Spleen (tissue), 11 donors: ENCODE results near the gene DUSP18. TPM values are rescaled to one million over a fixed set of nuclear protein-coding genes. Genes with fewer than 3 reads are reported as not detected.

ENCODE experiments used
- DNase-seq: peaks from one replicate; pipeline ENCODE4 v3.0.0-alpha.2; 2020
- H3K27ac ChIP-seq, 8 donors: fragments of 200-600 bp; sonication (generic) in 7 of 8; 1 replicate in 4 of 8; 2 replicates in 4 of 8; pipeline versions ENCODE4 v1.5.0 to v1.8.0; 2016 to 2021; ENCODE audit warnings: inconsistent platforms in 4 of 8, mild to moderate bottlenecking in 4 of 8, moderate library complexity in 1 of 8
- H3K27me3 ChIP-seq, 7 donors: fragments of 200-600 bp; sonication (generic) in 6 of 7; replicated peaks in 1 of 7; 1 replicate in 4 of 7; 2 replicates in 3 of 7; pipeline versions ENCODE4 v1.5.0 to v1.8.0; 2016 to 2021; ENCODE audit warnings: inconsistent platforms in 3 of 7, mild to moderate bottlenecking in 1 of 7
- H3K36me3 ChIP-seq, 6 donors: fragments of 200-600 bp; sonication (generic) in 5 of 6; 1 replicate in 4 of 6; 2 replicates in 2 of 6; pipeline versions ENCODE4 v1.5.0 to v1.8.0; 2016 to 2021; ENCODE audit warnings: inconsistent platforms in 2 of 6
- H3K4me1 ChIP-seq, 6 donors: fragments of 200-600 bp; sonication (generic) in 5 of 6; 1 replicate in 3 of 6; 2 replicates in 3 of 6; pipeline versions ENCODE4 v1.5.0 to v1.8.0; 2016 to 2021; ENCODE audit warnings: inconsistent platforms in 3 of 6
- H3K4me3 ChIP-seq, 8 donors: fragments of 200-600 bp; sonication (generic) in 7 of 8; 1 replicate in 4 of 8; 2 replicates in 4 of 8; pipeline versions ENCODE4 v1.5.0 to v1.8.0; 2016 to 2021; ENCODE audit warnings: inconsistent platforms in 4 of 8, mild to moderate bottlenecking in 4 of 8, moderate library complexity in 2 of 8
- H3K9me3 ChIP-seq, 8 donors: fragments of 200-600 bp; sonication (generic) in 7 of 8; 1 replicate in 4 of 8; 2 replicates in 4 of 8; pipeline versions ENCODE4 v1.5.0 to v1.8.0; 2016 to 2021; ENCODE audit warnings: inconsistent platforms in 4 of 8
- POLR2A ChIP-seq, 3 donors: fragments of 450-650 bp; IDR thresholded peaks; one replicate each; pipeline ENCODE4 v1.5.1; 2017; ENCODE audit warnings: antibody characterized with exemption in 3 of 3, mild to moderate bottlenecking in 1 of 3
- POLR2AphosphoS5 ChIP-seq, 3 donors: sonication (generic); formaldehyde crosslinking; IDR thresholded peaks; one replicate each; pipeline ENCODE4 v1.5.1; 2017; ENCODE audit warnings: antibody characterized with exemption in 3 of 3
- WGBS, 5 donors: extraction: QIAGEN DNeasy Blood & Tissue Kit in 3 of 5; methylation state at CpG; one replicate each; pipeline versions ENCODE4 v1.1.5 to v1.1.7; 2013 to 2018; 5-methylcytosine and 5-hydroxymethylcytosine counted together
- intact Hi-C: fragments of 100-400 bp; cut with DNase I; formaldehyde crosslinking; loops from one replicate; pipeline ENCODE4 v1.15.0; 2023; ENCODE audit warnings: low total_unique reads
- polyA plus RNA-seq, 3 donors: library from polyadenylated mRNA; stranded (reverse); fragments of 200-250 nt; gene quantifications; one replicate each; pipeline ENCODE4 v1.2.1, GENCODE V29; 2013
- total RNA-seq, 7 donors: library from RNA; depleted of rRNA in 3 of 7; stranded (reverse); fragments of >200 nt in 3 of 7; fragmentation: NEBNext Ultra II Directional in 4 of 7; extraction: Animal tissue kit (Norgen Biotek cat#: 25700) in 4 of 7; gene quantifications; one replicate each; pipeline versions ENCODE4 v1.1.0 to v1.2.1, GENCODE V29; 2016 to 2021
- TF ChIP-seq, protein P1 (sequence below), 11 experiments: fragments of 200-600 bp in 7 of 11; fragments of 450-650 bp in 4 of 11; sonication (generic) in 4 of 11; IDR thresholded peaks in 8 of 11; conservative IDR thresholded peaks in 3 of 11; 1 replicate in 7 of 11; 2 replicates in 4 of 11; pipeline versions ENCODE4 v1.4.0 to v1.8.0; 2016 to 2021; ENCODE audit warnings: antibody characterized with exemption in 11 of 11, inconsistent platforms in 4 of 11, mild to moderate bottlenecking in 1 of 11
- donor health status: healthy with polysubstance abuse.
- donor health status: DM: no; HTN: no; CAD: no; lungs with moderate emphysema.
- donor health status: DM: no; HTN: no; CAD: no.
- donor health status: Bipolar disorder and iron deficiency.
- donor health status: healthy.
- donor health status: DM: no; HTN: no; CAD: no.
- donor health status: DM: yes; HTN: yes; CAD: no.

The DUSP18 gene
- total and polyA plus RNA-seq, 10 donors, result 1.5 to 16.3 (median 10.5) TPM

DNA sequence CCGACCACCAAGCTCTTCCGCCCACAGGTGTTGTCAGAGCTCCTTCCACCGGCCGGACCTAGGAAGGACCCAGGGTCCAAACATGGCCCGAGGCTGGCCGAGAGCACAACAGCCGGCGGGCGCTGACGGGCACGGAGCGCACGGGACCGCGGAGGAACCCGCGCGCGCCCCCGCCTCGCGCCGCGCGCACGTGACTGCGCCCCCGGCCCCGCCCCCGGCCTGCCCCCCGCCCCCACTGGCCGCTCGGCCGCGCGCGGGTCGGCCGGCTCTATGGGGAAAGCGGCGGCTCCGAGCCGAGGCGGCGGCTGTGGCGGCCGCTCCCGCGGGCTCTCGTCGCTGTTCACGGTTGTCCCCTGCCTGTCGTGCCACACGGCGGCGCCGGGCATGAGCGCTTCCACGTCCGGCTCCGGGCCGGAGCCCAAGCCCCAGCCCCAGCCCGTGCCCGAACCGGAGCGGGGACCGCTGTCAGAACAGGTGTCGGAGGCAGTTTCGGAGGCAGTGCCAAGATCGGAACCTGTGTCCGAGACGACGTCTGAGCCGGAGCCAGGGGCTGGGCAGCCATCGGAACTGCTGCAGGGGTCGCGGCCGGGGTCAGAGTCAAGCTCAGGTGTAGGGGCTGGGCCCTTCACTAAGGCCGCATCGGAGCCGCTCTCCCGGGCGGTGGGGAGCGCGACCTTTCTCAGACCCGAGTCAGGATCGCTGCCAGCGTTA lies 27.1 kb upstream of the DUSP18 start, which contains the start of gene OSBP2:
Gene OSBP2 (plus strand): TSS at position 235 of the 711 bp plus-strand sequence. CDS start 36 bp downstream, at position 271.
- peak within 1 kb of the TSS; percentile 55 to 84 (median 64) for H3K4me3 ChIP-seq
- intact Hi-C loops, result no loop called here
- H3K36me3 ChIP-seq, result no peaks in the 10 kb centered on the region
- DNase-seq, result peak; percentile 84
- H3K9me3 ChIP-seq, result no peaks in the 10 kb centered on the region
- WGBS, 5 donors, result 0 to 9% (median 6%) methylated on average over 5 to 87 of the region's 88 CpGs
- peak within 1 kb of the TSS in 7 of 8 donors; percentile 61 to 82 (median 70) for H3K27ac ChIP-seq
- H3K27me3 ChIP-seq, result peaks cover 0 to 33% (median 0%) of the 10 kb centered on the region in 7 donors
- peaks cover 0 to 23% (median 18%) of the 10 kb centered on the region in 6 donors for H3K4me1 ChIP-seq
- TF ChIP-seq POLR2AphosphoS5 (IDR thresholded peaks at IDR 0.05), result peak in 2 of 3 donors; percentile 6 to 42
- no peak for TF ChIP-seq POLR2A (IDR thresholded peaks at IDR 0.05)
- TF ChIP-seq, protein P1, sequence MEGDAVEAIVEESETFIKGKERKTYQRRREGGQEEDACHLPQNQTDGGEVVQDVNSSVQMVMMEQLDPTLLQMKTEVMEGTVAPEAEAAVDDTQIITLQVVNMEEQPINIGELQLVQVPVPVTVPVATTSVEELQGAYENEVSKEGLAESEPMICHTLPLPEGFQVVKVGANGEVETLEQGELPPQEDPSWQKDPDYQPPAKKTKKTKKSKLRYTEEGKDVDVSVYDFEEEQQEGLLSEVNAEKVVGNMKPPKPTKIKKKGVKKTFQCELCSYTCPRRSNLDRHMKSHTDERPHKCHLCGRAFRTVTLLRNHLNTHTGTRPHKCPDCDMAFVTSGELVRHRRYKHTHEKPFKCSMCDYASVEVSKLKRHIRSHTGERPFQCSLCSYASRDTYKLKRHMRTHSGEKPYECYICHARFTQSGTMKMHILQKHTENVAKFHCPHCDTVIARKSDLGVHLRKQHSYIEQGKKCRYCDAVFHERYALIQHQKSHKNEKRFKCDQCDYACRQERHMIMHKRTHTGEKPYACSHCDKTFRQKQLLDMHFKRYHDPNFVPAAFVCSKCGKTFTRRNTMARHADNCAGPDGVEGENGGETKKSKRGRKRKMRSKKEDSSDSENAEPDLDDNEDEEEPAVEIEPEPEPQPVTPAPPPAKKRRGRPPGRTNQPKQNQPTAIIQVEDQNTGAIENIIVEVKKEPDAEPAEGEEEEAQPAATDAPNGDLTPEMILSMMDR (IDR thresholded peaks at IDR 0.05 in 8 of 11, conservative IDR thresholded peaks at IDR 0.05 in 3 of 11), result peak in 2 of 11 experiments; percentile 13 to 22

- H3K27me3 ChIP-seq, result peaks cover 0 to 33% (median 0%) of the 10 kb centered on the region in 7 donors
- no peaks in the 10 kb centered on the region for H3K36me3 ChIP-seq
- intact Hi-C loops, result no loop called here
- WGBS, 5 donors, result 0 to 1% (median 0%) methylated on average over 26 to 37 of the region's 38 CpGs
- H3K4me3 ChIP-seq, result peak overlapping the region; percentile 55 to 84 (median 64)
- TF ChIP-seq POLR2A (IDR thresholded peaks at IDR 0.05) (no peak), POLR2AphosphoS5 (IDR thresholded peaks at IDR 0.05) (peak in 2 of 3 donors; percentile 31 to 59)
- peak overlapping the region in 7 of 8 donors; percentile 54 to 82 (median 70) for H3K27ac ChIP-seq
- peak; percentile 83 for DNase-seq
- H3K4me1 ChIP-seq, result peaks cover 0 to 23% (median 18%) of the 10 kb centered on the region in 6 donors
- H3K9me3 ChIP-seq, result no peaks in the 10 kb centered on the region
These were observed 26.5 kb upstream of the DUSP18 start for GRCh38 chr22:30694171-30694639.

GRCh38 chr22:30691204-30691603 lies 23.5 kb upstream of the DUSP18 start:
- Histone ChIP-seq H3K9me3 (no peaks in the 10 kb centered on the region), H3K27ac (no peak overlapping the region), H3K36me3 (no peaks in the 10 kb centered on the region), H3K4me3 (no peak overlapping the region), H3K27me3 (peaks cover 0 to 31% (median 0%) of the 10 kb centered on the region in 7 donors), H3K4me1 (peaks cover 0 to 23% (median 18%) of the 10 kb centered on the region in 6 donors)
- intact Hi-C loops, result no loop called here
- TF ChIP-seq POLR2A (IDR thresholded peaks at IDR 0.05) (no peak), POLR2AphosphoS5 (IDR thresholded peaks at IDR 0.05) (no peak)
- TF ChIP-seq, protein P1 (IDR thresholded peaks at IDR 0.05 in 8 of 11, conservative IDR thresholded peaks at IDR 0.05 in 3 of 11), result no peak
- DNase-seq, result no peak
- WGBS, 5 donors, result 41 to 67% (median 57%) methylated on average over 1 of the region's 1 CpG

DNA sequence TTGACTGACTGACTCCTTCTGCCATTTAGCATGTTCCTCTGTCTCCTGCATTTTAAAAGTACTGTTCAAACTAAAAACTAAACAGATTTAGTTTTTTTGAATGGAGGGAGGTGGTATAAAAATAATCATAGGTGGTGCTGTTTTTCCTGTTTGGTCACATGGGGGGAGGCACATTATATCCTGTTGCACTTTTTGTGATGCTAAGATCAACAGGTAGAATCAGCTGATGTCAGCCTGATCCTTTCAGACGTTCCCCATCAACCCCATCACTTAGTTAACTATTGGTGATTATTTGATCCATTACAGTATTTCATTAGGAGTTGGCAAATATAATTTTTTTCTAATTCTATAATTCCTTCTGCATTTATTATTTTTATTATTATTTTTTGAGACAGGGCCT lies 21.9 kb upstream of the DUSP18 start:
- Histone ChIP-seq H3K4me3 (no peak overlapping the region), H3K36me3 (no peaks in the 10 kb centered on the region), H3K27me3 (peaks cover 0 to 16% (median 0%) of the 10 kb centered on the region in 7 donors), H3K9me3 (no peaks in the 10 kb centered on the region), H3K4me1 (peaks cover 0 to 10% (median 8%) of the 10 kb centered on the region in 6 donors), H3K27ac (no peak overlapping the region)
- no peak for DNase-seq
- 56 to 83% (median 71%) methylated on average over 1 of the region's 1 CpG for WGBS, 5 donors
- TF ChIP-seq POLR2AphosphoS5 (IDR thresholded peaks at IDR 0.05) (no peak), POLR2A (IDR thresholded peaks at IDR 0.05) (no peak)
- TF ChIP-seq, protein P1 (IDR thresholded peaks at IDR 0.05 in 8 of 11, conservative IDR thresholded peaks at IDR 0.05 in 3 of 11), result no peak
- intact Hi-C loops, result no loop called here
